OCI-LY1 (cell line): ENCODE measurements around the gene DMD.

Experiments
- H2AFZ ChIP-seq: fragments of 200-600 bp; sonication (generic), shearing (Covaris generic); 2 replicates; pipeline ENCODE4 v1.6.0; 2014; ENCODE audit warnings: antibody characterized with exemption, mild to moderate bottlenecking, low read length
- H3F3A ChIP-seq: fragments of 200-600 bp; sonication (generic), shearing (Covaris generic); 2 replicates; pipeline ENCODE4 v1.6.0; 2014; ENCODE audit warnings: mild to moderate bottlenecking, antibody characterized with exemption, low read length, moderate library complexity; ENCODE audit not compliant: insufficient read depth
- H3K27ac ChIP-seq: fragments of 200-600 bp; sonication (generic); 2 replicates; pipeline ENCODE4 v1.5.1; 2014; ENCODE audit warnings: low read length, mixed run types, mild to moderate bottlenecking, low read depth; ENCODE audit not compliant: poor library complexity, severe bottlenecking
- H3K27me3 ChIP-seq: fragments of 200-600 bp; sonication (generic); 2 replicates; pipeline ENCODE4 v1.6.0; 2014; ENCODE audit warnings: antibody characterized with exemption, mild to moderate bottlenecking, low read length, moderate library complexity; ENCODE audit not compliant: insufficient read depth
- H3K36me3 ChIP-seq: fragments of 200-600 bp; sonication (generic); 2 replicates; pipeline ENCODE4 v1.6.1; 2014; ENCODE audit warnings: mild to moderate bottlenecking, antibody characterized with exemption, low read length, moderate library complexity, mixed read lengths; ENCODE audit not compliant: insufficient read depth
- H3K4me1 ChIP-seq: fragments of 200-600 bp; sonication (generic); 2 replicates; pipeline ENCODE4 v1.5.1; 2014; ENCODE audit warnings: mild to moderate bottlenecking, low read length, moderate library complexity; ENCODE audit not compliant: insufficient read depth, severe bottlenecking
- H3K4me2 ChIP-seq: fragments of 200-600 bp; sonication (generic), shearing (Covaris generic); 2 replicates; pipeline ENCODE4 v1.6.1; 2014; ENCODE audit warnings: low read length
- H3K4me3 ChIP-seq: fragments of 200-600 bp; sonication (generic); 2 replicates; pipeline ENCODE4 v1.5.1; 2014; ENCODE audit warnings: low read length, low read depth, mild to moderate bottlenecking, mixed read lengths; ENCODE audit not compliant: poor library complexity, severe bottlenecking
- H3K79me2 ChIP-seq: fragments of 200-600 bp; shearing (Covaris generic); 2 replicates; pipeline ENCODE4 v1.6.1; 2016; ENCODE audit warnings: mixed run types, low read length, mixed read lengths; ENCODE audit not compliant: insufficient read depth
- H3K9ac ChIP-seq: fragments of 200-600 bp; sonication (generic), shearing (Covaris generic); 2 replicates; pipeline ENCODE4 v1.6.1; 2014; ENCODE audit warnings: mild to moderate bottlenecking, low read length, mixed read lengths
- H3K9me2 ChIP-seq: fragments of 200-600 bp; sonication (generic), shearing (Covaris generic); 2 replicates; pipeline ENCODE4 v1.6.1; 2014; ENCODE audit warnings: low read depth, mild to moderate bottlenecking, low read length, mixed read lengths
- H3K9me3 ChIP-seq: fragments of 200-600 bp; shearing (Covaris generic); 2 replicates; pipeline ENCODE4 v1.6.1; 2014; ENCODE audit warnings: low read length, mixed read lengths
- H4K20me1 ChIP-seq: fragments of 200-600 bp; sonication (generic), shearing (Covaris generic); 2 replicates; pipeline ENCODE4 v1.6.0; 2016; ENCODE audit warnings: mild to moderate bottlenecking, low read length; ENCODE audit not compliant: insufficient read depth
- CTCF ChIP-seq: fragments of 200-600 bp; sonication (generic), shearing (Covaris generic); IDR thresholded peaks from 2 replicates; pipeline ENCODE4 v1.5.1; 2017; ENCODE audit warnings: mild to moderate bottlenecking, antibody characterized with exemption, low read length, moderate library complexity, mixed read lengths
- EZH2 ChIP-seq: fragments of 200-600 bp; sonication (generic), shearing (Covaris generic); IDR thresholded peaks from 2 replicates; pipeline ENCODE4 v1.8.0; 2017; ENCODE audit warnings: borderline replicate concordance, mixed run types, mild to moderate bottlenecking, antibody characterized with exemption, low read length, moderate library complexity, mixed read lengths

The DMD gene

GRCh38 chrX:33211356-33212260 is at the start of gene DMD:
TSS of gene DMD (minus strand) at chrX:33211549. CDS start at chrX:33211312, 237 bp downstream.
- H3K36me3 ChIP-seq = peaks cover 20% of the 10 kb centered on the region
- H3K4me1 ChIP-seq = peaks cover 76% of the 10 kb centered on the region
- H3K4me2 ChIP-seq = peak within 1 kb of the TSS; percentile 55
- peak within 1 kb of the TSS; percentile 59 for H3K9ac ChIP-seq
- no peaks in the 10 kb centered on the region for H3K9me2 ChIP-seq
- H3K27ac ChIP-seq = peak within 1 kb of the TSS; percentile 82
- H3K9me3 ChIP-seq = no peaks in the 10 kb centered on the region
- peaks cover 30% of the 10 kb centered on the region; the same call in 1 of the 2 replicates for H3K79me2 ChIP-seq
- H3F3A ChIP-seq = no peaks in the 10 kb centered on the region
- no peak for TF ChIP-seq EZH2
- TF ChIP-seq CTCF = no peak
- H3K27me3 ChIP-seq = no peaks in the 10 kb centered on the region
- peak within 1 kb of the TSS; percentile 35 for H3K4me3 ChIP-seq
- H4K20me1 ChIP-seq = no peaks in the 10 kb centered on the region
- H2AFZ ChIP-seq = no peak within 1 kb of the TSS

- Histone ChIP-seq H3K9ac (no peak overlapping the region), H3K36me3 (peaks cover 2% of the 10 kb centered on the region; the same call in 1 of the 2 replicates), H2AFZ (no peak overlapping the region), H3K4me2 (no peak overlapping the region), H3K79me2 (peaks cover 29% of the 10 kb centered on the region), H3K4me3 (no peak overlapping the region), H3K9me2 (no peaks in the 10 kb centered on the region), H3K27ac (peak overlapping the region; percentile 50), H4K20me1 (no peaks in the 10 kb centered on the region), H3K4me1 (peaks cover 25% of the 10 kb centered on the region), H3K9me3 (no peaks in the 10 kb centered on the region), H3K27me3 (no peaks in the 10 kb centered on the region), H3F3A (no peaks in the 10 kb centered on the region)
- TF ChIP-seq CTCF (no peak), EZH2 (no peak)
These were observed 41.0 kb upstream of the DMD start for GRCh38 chrX:33252306-33252825.

GRCh38 chrX:33218819-33219218 is 7.5 kb upstream of the DMD start:
- H4K20me1 ChIP-seq = no peaks in the 10 kb centered on the region
- H3K27ac ChIP-seq = no peak overlapping the region
- no peak overlapping the region for H3K4me2 ChIP-seq
- H3K9me3 ChIP-seq = no peaks in the 10 kb centered on the region
- H3K36me3 ChIP-seq = peaks cover 48% of the 10 kb centered on the region
- TF ChIP-seq EZH2 = no peak
- no peak for TF ChIP-seq CTCF
- no peak overlapping the region for H3K4me3 ChIP-seq
- no peak overlapping the region for H2AFZ ChIP-seq
- H3K27me3 ChIP-seq = no peaks in the 10 kb centered on the region
- H3K9me2 ChIP-seq = no peaks in the 10 kb centered on the region
- H3K9ac ChIP-seq = no peak overlapping the region
- H3F3A ChIP-seq = no peaks in the 10 kb centered on the region
- H3K79me2 ChIP-seq = 0 out of 2 replicates have a peak, but pooled peaks cover 9% of the 10 kb centered on the region
- peaks cover 4% of the 10 kb centered on the region for H3K4me1 ChIP-seq
